GM18873 (cell line): Measurements from ENCODE around the gene CDK17.
"Not testable (repeated sequence)": the region's sequence is repeated elsewhere in the genome, so short reads cannot be mapped to it uniquely, and the experiment has no call there.

Experiments used
- ATAC-seq: cut with Tn5 transposase; IDR thresholded peaks from one replicate; pipeline ENCODE4 v1.9.1; 2021; ENCODE audit warnings: mild to moderate bottlenecking, moderate library complexity, moderate number of reproducible peaks; ENCODE audit not compliant: unreplicated experiment, low FRiP score

Gene CDK17

DNA sequence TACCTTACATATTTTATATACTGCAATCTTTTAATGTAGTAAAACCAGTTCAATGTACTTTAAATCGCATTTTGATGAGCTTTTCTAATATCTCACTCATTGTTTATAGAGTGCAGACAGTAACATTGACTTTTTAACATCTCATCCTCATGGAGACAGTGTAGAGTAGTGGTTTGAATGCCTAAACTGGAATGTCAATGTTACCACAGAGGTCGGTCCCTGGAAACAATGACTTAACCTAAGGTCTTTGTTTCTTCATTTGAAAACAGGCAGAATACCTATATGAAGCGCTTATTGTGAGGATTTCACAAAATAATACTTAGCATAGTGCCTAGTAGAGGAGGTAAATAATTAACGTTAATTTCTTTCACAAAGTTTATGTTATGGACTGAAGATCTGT, 5.0 kb downstream of the CDK17 start:
- no peak for ATAC-seq

DNA sequence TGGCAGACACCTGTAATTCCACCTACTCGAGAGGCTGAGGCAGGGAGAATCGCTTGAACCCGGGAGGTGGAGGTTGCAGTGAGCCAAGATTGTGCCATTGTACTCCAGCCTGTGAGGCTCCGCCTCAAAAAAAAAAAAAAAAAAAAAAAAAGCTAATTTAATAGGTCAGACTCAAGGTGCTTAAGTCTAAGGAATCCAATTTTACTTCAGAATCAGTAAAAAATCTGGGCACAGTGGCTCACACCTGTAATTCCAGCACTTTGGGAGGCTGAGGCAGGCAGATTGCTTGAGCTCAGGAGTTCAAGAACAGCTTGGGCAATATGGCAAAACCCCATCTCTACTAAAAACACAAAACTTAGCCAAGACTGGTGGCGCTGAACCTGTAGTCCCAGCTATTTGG, 7.0 kb downstream of the CDK17 start:
- ATAC-seq, result not testable (repeated sequence)

DNA sequence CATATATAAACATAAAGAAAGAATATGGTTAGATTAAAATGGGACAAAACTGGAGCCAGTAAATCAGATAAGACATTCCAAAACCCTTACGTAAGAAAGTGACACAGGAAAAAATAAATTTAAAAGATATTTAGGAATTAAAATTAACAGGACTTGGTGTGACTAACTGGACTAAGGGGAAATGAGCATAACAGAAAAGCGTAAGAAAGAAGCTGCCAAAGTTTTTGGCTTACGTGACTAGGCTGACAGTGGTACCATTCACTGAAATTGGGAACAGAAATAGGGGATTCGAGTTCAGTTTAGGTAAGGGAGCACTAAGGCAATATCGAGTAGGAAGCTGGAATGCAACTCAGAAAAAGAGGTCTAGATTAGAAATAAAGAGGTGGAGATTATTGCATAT, 7.8 kb downstream of the CDK17 start:
- no peak for ATAC-seq

DNA sequence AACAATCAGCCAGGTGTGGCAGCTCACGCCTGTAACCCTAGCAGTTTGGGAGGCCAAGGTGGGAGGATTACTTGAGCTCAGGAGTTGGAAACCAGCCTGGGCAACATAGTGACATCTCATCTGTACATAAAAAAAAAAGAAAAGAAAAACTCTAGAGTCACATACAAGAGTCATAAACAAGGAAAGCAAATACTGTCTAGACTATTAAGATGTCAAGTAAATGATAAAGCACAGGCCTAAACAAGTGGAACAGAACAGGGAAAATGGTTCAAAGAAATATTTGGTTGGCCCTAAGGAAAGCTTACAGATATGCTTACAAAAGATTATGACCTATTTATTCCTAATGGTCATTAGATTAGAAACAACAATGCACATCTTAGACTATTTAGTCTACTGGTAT, 12.3 kb downstream of the CDK17 start:
- ATAC-seq, result no peak

DNA sequence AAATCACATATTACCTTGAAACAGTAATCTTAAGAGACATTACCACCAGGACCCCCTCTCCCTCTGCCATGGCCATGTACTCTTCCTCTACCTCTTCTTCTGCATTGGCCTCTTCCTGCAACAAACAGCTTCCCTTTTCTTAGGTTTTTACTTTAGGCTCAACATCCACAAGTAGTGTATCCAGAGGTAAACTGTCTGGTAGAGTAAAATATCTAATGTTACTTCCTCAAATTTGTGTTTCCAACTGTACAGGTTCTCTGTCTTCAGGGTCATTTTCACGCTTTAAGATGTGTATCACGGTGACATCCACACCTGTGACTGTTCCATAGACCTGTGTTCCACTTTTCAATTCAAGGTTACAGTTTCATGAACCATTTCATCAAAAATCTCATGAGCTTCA, 13.4 kb downstream of the CDK17 start:
- no peak for ATAC-seq

DNA sequence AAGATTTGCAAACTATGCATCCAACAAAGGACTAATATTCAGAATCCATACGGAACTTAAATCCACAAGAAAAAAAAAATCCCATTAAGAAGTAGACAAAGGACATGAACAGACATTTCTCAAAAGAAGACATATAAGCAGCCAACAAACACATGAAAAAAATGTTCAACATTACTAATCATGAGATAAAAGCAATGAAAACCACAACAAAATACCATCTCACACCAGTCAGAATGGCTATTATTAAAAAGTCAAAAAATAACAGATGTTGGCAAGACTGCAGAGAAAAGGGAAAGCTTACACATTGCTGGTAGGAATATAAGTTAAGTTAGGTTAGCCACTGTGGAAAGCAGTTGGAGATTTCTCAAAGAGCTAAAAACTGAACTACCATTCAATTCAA, 16.2 kb downstream of the CDK17 start:
- ATAC-seq, result no peak

DNA sequence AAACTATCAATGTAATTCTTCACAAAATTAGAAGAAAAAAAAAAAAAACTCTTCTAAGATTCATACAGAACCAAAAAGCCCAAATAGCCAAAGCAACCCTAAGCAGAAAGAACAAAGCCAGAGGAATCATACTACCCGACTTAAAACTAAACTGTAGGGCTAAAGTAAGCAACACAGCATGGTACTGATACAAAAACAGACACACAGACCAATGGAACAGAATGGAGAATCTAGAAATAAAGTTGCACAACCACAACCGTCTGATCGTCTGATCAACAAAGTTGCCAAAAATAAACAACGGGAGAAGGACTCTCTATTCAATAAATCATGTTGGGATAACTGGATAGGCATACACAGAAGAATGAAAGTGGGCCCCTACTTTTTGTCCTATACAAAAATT, 16.9 kb downstream of the CDK17 start:
- ATAC-seq, result no peak

DNA sequence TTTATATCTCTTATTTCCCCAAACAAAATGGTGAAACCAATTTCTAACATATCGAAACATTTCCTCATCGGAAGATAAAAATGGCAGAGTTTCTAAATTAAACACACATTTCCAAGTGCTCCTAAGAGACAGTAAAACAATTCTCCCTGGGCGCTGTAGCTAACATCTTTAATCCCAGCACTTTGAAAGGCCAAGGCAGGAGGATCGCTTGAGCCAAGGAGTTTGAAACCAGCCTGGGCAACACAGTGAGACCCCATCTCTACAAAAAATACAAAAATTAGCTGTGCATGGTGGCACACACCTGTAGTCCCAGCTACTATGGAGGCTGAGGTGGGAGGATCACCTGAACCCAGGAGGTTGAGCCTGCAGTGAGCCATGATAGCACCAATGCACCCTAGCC, 20.5 kb downstream of the CDK17 start:
- not testable (repeated sequence) for ATAC-seq

DNA sequence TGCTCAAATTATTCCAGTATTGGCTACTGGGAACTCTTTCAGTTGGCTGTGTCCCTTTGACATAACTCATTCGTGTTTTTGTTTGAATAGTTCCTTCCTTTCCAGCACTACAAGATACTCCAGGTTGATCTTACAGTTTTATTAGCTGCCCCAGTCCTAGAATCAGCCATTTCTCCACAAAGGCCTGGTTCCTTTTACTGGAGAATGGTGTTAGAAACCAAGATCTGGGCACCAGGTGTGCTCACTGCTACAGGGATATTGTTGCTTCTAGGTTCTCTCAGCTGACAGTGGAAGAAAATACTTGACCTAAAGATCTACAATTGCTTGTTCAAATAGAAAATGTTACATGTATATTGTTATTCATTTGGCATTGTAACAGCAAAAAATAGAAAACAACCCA, 21.9 kb downstream of the CDK17 start:
- no peak for ATAC-seq

DNA sequence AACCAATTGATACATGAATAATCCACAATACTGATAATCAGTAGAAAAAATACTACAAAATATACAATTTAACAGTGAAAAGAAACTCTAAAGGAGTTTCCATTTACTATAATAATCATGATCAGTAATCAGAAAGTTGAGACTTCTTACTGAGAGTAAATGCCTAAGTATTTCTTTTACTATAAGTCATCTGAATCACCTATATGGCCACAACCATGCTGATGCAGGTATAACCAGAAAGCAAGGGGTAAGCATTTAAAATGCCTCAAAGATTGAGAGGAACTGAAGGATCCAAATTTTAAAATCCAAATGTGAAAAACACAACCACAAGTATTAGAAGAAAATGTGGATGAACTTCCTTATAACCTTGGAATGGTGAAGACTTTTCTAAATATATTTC, 23.4 kb downstream of the CDK17 start:
- no peak for ATAC-seq

DNA sequence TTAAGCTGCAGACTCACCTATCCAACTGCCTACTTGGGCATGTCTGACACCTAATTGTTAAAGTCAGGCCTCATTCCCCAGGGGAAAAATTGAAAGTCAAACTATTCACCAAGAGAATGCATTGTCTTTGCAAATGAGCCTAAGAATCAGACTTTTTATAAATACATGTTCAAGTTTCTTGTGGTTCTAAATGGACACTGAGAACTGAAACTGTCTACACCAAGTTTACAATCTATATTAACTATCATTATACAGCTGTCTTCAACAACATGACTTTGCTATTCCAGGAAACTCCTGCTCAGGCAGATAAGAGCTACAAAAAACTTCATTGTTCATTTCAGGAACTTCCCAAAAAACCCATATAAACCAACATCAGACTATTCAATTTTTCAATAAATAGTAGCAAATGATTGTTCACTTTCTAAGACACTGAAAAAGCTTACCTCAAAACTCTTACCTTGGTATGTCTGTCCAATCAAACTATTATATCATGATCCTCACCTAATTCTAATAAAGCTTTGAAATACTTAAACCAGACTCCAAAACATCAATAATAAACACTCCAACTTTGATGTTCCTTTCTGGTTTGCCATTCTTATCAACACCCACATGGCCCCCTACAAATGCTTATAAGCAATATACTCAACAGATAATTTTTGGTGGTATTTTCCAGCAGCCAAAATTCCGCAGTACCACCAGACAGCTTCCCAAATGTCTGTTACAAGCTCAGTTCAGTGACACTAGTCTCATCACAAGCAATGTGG, 24.2 kb downstream of the CDK17 start:
- ATAC-seq, result peak; percentile 66

DNA sequence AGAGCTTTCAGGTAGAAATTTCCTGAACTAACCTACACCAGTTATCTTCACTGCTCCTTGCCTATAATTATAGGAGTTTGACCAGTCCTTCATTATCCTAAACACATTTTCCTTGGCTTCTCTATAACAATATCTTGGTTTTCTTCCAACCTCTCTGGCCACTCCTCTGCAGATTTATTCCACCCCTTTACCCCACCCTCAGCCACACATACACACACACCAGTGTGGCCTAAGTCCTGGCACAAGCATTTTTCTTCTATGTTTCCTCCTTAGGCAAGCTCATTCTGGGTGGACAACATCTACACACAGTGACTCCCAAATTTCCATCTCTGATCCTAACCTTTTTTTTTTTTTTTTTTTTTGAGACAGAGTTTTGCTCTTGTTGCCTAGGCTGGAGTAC, 25.1 kb downstream of the CDK17 start:
- ATAC-seq, result no peak

DNA sequence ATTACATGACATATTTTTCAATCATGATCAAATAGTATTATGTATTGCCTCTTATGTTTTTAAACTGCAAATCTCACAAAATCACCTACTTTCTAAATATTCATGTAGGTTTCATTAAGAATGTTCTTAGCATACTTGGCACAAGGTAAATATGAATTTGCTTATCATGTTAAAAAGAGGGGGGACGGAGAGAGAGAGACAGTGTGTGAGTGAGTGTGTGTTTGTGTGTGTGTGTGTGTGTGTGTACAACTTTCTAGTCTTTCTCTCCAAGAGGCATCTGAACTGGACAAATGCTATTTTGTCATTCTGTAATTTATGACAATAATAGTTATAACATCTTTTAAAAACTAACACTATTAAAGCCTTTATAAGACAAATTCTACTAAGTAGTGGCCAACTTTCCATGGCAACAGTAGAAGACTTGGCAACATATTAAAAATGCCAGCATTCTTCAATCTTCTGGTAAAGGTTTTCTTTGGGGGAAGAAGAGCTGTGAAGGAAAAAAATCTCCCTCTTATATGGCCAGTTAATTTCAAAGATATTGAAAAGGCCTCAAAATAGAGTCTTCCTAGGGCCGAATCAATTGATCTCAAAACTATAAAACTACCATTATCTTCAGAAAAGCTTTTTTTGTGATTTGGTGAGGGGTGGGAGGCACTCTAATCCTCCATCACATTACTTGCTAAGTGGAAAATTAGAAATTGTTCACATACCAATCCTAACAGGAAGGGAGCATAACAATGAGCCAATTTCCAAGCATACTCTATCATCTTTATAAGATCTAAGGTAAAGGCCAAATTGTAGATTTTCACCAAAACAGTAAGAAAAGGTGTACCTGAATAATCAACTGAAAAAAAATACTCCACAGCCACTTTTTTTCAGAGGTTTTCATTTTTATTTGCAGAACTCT, 28.2 kb downstream of the CDK17 start:
- no peak for ATAC-seq

DNA sequence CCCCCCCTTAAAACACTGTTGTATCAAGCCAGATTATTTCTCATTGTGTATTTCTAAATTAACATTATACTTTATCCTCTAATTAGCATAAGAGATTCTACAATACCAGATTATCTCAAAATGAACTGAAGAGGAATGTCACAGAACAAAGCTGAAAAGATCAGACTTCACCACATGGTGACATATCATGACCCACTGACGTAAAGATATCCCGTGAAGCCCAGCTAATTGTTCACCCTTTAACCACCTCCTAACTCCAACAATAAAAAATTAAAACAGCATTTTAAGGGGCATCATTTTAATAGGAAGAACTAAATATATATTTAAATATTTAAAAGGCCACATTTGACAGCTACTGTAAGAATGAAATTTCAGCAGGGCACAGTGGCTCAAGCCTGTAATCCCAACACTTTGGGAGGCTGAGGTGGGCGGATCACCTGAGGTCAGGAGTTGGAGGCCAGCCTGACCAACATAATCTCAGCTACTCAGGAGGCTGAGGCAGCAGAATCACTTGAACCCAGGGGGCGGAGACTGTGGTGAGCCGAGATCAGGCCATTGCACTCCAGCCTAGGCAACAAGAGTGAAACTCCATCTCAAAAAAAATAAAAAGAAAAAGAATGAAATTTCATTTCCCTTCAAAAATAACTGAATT, 29.0 kb downstream of the CDK17 start:
- no peak for ATAC-seq

DNA sequence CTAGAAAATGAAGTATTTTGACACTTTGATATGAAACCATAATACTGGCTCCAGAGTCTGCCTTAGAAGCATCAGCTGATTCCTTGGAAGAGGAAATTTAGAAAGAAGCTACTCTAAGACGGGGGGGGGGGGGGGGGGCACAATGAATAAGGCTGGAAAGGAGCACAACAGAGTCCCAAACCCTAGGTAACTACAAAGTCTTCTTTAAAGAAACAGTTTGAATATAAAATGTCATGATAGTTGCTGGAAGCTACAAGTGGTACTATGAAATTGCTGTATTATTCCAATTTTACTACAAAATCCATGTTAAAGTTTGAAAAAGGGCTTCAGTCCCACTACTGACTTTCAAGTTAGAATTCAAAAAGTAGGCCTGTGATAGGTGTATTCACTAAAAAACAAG, 31.6 kb downstream of the CDK17 start:
- no peak for ATAC-seq

DNA sequence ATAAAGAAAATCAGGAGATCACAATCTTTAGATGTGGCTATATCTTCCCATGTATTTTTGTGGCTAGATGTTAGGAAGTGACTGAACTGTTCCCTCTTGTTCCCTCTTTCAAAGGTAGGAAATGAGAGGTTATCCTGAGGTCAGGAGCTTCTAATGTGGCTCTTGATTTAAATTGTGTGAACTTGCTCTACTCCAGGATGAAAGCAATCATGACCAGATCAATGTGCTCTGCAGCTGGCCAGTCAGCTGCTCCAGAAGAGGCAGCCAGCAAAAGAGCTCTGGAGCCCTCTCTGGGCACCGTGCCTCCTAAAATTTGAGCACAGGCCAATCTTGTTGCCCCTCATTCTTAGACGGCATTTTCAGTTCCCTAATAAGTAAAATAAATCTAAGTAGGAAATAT, 32.0 kb downstream of the CDK17 start:
- no peak for ATAC-seq

DNA sequence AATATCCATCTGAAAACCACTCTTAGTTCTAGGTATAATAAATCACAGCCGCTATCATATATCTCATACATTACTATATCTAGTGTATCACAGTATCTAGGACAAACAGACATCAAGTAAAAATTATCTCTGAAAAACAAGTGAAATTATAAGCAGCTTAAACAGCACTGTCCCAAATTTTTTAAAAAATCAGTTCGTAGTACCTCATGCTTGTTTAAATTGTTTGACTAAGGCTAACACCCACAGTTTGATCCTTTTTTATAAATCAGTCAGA, 33.9 kb downstream of the CDK17 start:
- no peak for ATAC-seq

DNA sequence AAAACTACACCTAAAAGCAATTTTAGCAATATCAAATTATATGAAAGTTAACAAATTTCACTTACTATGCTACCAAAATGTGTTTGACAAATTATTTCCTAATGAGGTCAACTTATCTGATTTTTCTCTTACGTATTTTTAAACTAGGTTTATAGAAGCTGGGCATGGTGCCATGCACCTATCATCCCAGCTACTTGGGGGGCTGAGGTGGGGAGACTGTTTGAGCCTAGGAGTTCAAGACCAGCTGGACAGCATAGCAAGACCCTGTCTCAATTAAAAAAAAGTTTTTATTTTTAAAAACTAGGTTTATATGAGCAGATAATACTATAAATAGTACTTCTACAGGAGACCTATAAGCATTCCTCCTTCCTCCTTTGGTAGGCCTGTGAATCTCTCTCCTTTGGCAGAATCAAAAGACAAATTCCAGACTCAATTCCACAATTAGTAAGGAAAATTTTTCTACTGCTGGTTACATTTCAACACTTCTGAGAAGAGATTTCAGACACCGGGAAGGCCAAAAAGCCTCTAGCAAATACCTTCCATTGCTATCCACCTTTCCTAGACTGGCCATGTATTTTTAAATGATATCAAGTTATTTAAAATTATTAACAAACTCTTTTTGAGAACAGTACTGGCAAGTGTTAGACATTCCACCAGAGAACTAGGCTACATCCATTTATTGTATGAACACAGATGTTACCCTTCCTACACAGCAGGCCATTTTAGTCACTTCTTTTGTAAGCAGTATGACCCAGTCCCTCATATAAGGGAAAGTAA, 34.4 kb downstream of the CDK17 start:
- no peak for ATAC-seq

DNA sequence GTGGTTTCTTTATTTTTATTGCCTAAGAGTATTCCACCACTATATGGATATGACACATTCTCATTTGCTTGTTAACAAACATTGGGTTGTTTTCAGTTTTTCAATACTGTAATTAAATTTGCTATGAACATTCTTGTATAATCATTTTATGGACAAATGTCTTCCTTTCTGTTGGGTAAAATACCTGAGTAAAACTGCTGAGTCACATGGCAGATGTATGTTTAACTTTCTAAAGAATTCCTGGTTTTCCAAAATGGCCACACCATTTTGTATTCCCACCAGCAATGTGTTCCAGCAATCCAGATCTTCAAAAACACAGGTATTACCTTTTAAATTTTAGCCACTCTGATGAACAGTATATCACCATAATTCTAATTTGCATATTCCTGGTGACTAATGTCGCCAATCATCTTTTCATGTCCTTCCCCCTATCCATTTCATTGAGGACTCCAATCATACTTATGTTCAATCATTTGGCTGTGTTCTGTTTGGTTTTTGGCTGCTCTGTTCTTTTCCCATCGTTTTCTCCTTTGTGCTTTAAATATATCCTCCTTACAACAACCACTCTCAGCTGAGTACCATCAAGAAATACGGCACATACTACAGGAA, 36.0 kb downstream of the CDK17 start:
- ATAC-seq, result no peak

DNA sequence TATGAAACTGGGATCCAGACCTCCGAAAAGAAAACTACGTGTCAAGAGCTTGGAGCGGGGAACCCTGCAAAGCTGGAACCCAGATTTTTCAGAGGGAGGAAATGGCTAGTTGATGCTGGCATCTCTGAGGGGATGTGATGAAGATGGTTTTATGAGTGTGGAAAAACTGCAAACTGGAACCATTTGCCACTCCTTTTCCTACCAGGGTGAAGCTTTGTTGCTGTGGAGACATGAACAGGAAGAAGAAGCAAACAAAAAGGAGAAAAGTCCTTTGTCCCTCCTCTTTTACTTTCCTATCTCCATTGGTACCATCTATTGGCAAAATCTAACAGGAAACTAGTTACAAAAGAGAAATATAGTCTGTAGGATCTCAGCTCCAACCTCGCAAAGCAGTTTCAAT, 39.2 kb downstream of the CDK17 start:
- no peak for ATAC-seq
